ENCODE results near the gene RALY.

RALY gene

GRCh38 chr20:34070859-34071258 lies 77.1 kb downstream of the RALY start:
- H4K20me1 ChIP-seq (ENCODE audit: insufficient read depth), result peaks cover 18% of the 10 kb centered on the region

GRCh38 chr20:34072076-34072475 lies 78.4 kb downstream of the RALY start:
- Histone ChIP-seq H4K20me1 (ENCODE audit: insufficient read depth) (peaks cover 18% of the 10 kb centered on the region), H2AFZ (ENCODE audit: low read depth) (no peak overlapping the region)

More at GRCh38 chr20:34070859-34071258, 77.1 kb downstream of the RALY start:
- Histone ChIP-seq H2AFZ (ENCODE audit: low read depth) (no peak overlapping the region), H3K9ac (no peak overlapping the region), H3K79me2 (ENCODE audit: insufficient read depth, low read depth) (peaks cover 55% of the 10 kb centered on the region), H3K4me3 (IDR thresholded peaks at IDR 0.05; ENCODE audit: insufficient read depth, low read depth, low read length) (no peak overlapping the region), H3K4me1 (ENCODE audit: low read depth, poor library complexity, severe bottlenecking) (peaks cover 54% of the 10 kb centered on the region), H3K4me2 (no peak overlapping the region), H3K27me3 (ENCODE audit: insufficient read depth, low read depth) (no peaks in the 10 kb centered on the region), H3K36me3 (ENCODE audit: insufficient read depth) (no peaks in the 10 kb centered on the region; the same call in 1 of the 2 replicates), H3K27ac (no peak overlapping the region)
- TF ChIP-seq CTCF (conservative IDR thresholded peaks at IDR 0.05; ENCODE audit: low read depth, low read length), result no peak

GRCh38 chr20:34072778-34073177 lies 79.1 kb downstream of the RALY start:
- Histone ChIP-seq H4K20me1 (ENCODE audit: insufficient read depth) (peaks cover 18% of the 10 kb centered on the region), H2AFZ (ENCODE audit: low read depth) (no peak overlapping the region), H3K9ac (no peak overlapping the region), H3K4me3 (IDR thresholded peaks at IDR 0.05; ENCODE audit: insufficient read depth, low read depth, low read length) (no peak overlapping the region), H3K79me2 (ENCODE audit: insufficient read depth, low read depth) (peaks cover 53% of the 10 kb centered on the region), H3K4me1 (ENCODE audit: low read depth, poor library complexity, severe bottlenecking) (peaks cover 36% of the 10 kb centered on the region), H3K27ac (no peak overlapping the region), H3K27me3 (ENCODE audit: insufficient read depth, low read depth) (no peaks in the 10 kb centered on the region), H3K4me2 (no peak overlapping the region), H3K36me3 (ENCODE audit: insufficient read depth) (peaks cover 8% of the 10 kb centered on the region; the same call in 1 of the 2 replicates)
- no peak for TF ChIP-seq CTCF (conservative IDR thresholded peaks at IDR 0.05; ENCODE audit: low read depth, low read length)

More at GRCh38 chr20:34072076-34072475, 78.4 kb downstream of the RALY start:
- TF ChIP-seq CTCF (conservative IDR thresholded peaks at IDR 0.05; ENCODE audit: low read depth, low read length), result no peak
- Histone ChIP-seq H3K36me3 (ENCODE audit: insufficient read depth) (peaks cover 8% of the 10 kb centered on the region; the same call in 1 of the 2 replicates), H3K4me3 (IDR thresholded peaks at IDR 0.05; ENCODE audit: insufficient read depth, low read depth, low read length) (no peak overlapping the region), H3K27ac (no peak overlapping the region), H3K9ac (no peak overlapping the region), H3K4me1 (ENCODE audit: low read depth, poor library complexity, severe bottlenecking) (peaks cover 43% of the 10 kb centered on the region), H3K4me2 (no peak overlapping the region), H3K79me2 (ENCODE audit: insufficient read depth, low read depth) (peaks cover 53% of the 10 kb centered on the region), H3K27me3 (ENCODE audit: insufficient read depth, low read depth) (no peaks in the 10 kb centered on the region)

GRCh38 chr20:34074101-34074760 lies 80.5 kb downstream of the RALY start:
- Histone ChIP-seq H3K4me1 (ENCODE audit: low read depth, poor library complexity, severe bottlenecking) (peaks cover 21% of the 10 kb centered on the region), H3K79me2 (ENCODE audit: insufficient read depth, low read depth) (peaks cover 41% of the 10 kb centered on the region), H3K4me3 (IDR thresholded peaks at IDR 0.05; ENCODE audit: insufficient read depth, low read depth, low read length) (no peak overlapping the region), H3K27ac (no peak overlapping the region), H3K27me3 (ENCODE audit: insufficient read depth, low read depth) (no peaks in the 10 kb centered on the region), H3K36me3 (ENCODE audit: insufficient read depth) (peaks cover 8% of the 10 kb centered on the region; the same call in 1 of the 2 replicates), H3K9ac (no peak overlapping the region), H3K4me2 (no peak overlapping the region), H4K20me1 (ENCODE audit: insufficient read depth) (peaks cover 18% of the 10 kb centered on the region), H2AFZ (ENCODE audit: low read depth) (no peak overlapping the region)
- no peak for TF ChIP-seq CTCF (conservative IDR thresholded peaks at IDR 0.05; ENCODE audit: low read depth, low read length)

All from KMS-11 (cell line).